ENCODE data around the gene KANK4. TPM values are rescaled to one million over a fixed set of nuclear protein-coding genes. Genes with fewer than 3 reads are reported as not detected.

The KANK4 gene
- total and polyA plus RNA-seq, 2 donors (not counting 1 experiment from before 2014, with no cell fraction given), result not detected

- Histone ChIP-seq H3K9ac (ENCODE audit: low read length) (no peak overlapping the region), H3K27me3 (replicated peaks in 1 of 4; ENCODE audit: control extremely low read depth in 1 of 4, control insufficient read depth in 3 of 4, insufficient read depth in 4 of 4, low read length in 3 of 4) (no peaks in the 10 kb centered on the region), H3K4me3 (ENCODE audit: control extremely low read depth in 1 of 5, extremely low read depth in 1 of 5, insufficient read depth in 1 of 5, low read depth in 2 of 5, low read length in 4 of 5) (no peak overlapping the region), H3K27ac (ENCODE audit: low read length in 2 of 2) (no peak overlapping the region), H2AFZ (ENCODE audit: insufficient read depth, low read depth, low read length, poor library complexity, severe bottlenecking) (no peak overlapping the region), H3K9me3 (ENCODE audit: control extremely low read depth in 1 of 3, control insufficient read depth in 2 of 3, insufficient read depth in 1 of 3, low read length in 2 of 3) (peaks cover 3 to 9% (median 6%) of the 10 kb centered on the region in 3 donors), H3K4me2 (replicated peaks; ENCODE audit: low read depth, low read length, poor library complexity, severe bottlenecking) (no peak overlapping the region), H3K36me3 (replicated peaks in 1 of 2; ENCODE audit: control extremely low read depth in 1 of 2, control insufficient read depth in 1 of 2, extremely low read depth in 1 of 2, insufficient read depth in 2 of 2, low read length in 1 of 2) (no peaks in the 10 kb centered on the region), H3K79me2 (ENCODE audit: control insufficient read depth, insufficient read depth, low read length) (no peaks in the 10 kb centered on the region), H3K4me1 (ENCODE audit: control insufficient read depth in 2 of 2, insufficient read depth in 2 of 2, low read length in 2 of 2) (no peaks in the 10 kb centered on the region), H4K20me1 (ENCODE audit: control insufficient read depth, insufficient read depth, low read length, poor library complexity, severe bottlenecking) (no peaks in the 10 kb centered on the region)
- no peaks in the 10 kb centered on the region for H3K4me1 Mint-ChIP-seq
- H3K27me3 Mint-ChIP-seq, result peaks cover 4% of the 10 kb centered on the region
- H3K27ac Mint-ChIP-seq, result no peak overlapping the region
- ChIA-PET POLR2A (no interaction called here), CTCF (no interaction called here)
- TF ChIP-seq, protein P1, sequence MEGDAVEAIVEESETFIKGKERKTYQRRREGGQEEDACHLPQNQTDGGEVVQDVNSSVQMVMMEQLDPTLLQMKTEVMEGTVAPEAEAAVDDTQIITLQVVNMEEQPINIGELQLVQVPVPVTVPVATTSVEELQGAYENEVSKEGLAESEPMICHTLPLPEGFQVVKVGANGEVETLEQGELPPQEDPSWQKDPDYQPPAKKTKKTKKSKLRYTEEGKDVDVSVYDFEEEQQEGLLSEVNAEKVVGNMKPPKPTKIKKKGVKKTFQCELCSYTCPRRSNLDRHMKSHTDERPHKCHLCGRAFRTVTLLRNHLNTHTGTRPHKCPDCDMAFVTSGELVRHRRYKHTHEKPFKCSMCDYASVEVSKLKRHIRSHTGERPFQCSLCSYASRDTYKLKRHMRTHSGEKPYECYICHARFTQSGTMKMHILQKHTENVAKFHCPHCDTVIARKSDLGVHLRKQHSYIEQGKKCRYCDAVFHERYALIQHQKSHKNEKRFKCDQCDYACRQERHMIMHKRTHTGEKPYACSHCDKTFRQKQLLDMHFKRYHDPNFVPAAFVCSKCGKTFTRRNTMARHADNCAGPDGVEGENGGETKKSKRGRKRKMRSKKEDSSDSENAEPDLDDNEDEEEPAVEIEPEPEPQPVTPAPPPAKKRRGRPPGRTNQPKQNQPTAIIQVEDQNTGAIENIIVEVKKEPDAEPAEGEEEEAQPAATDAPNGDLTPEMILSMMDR (IDR thresholded peaks at IDR 0.05), result no peak
- TF ChIP-seq EZH2 (IDR thresholded peaks at IDR 0.05; ENCODE audit: borderline replicate concordance, insufficient read depth, low read depth, low read length, poor library complexity, severe bottlenecking), result no peak
- DNase-seq, result no peak
- intact Hi-C loops (cut with micrococcal nuclease), result no loop called here
- H3K9me3 Mint-ChIP-seq (ENCODE audit: insufficient read depth), result peaks cover 11% of the 10 kb centered on the region
- WGBS (ENCODE audit: insufficient coverage), result 100% methylated on average over 2 of the region's 5 CpGs
- no peak for ATAC-seq (ENCODE audit: low read depth)
- H3K4me3 Mint-ChIP-seq, result no peak overlapping the region
Observed at GRCh38 chr1:62208087-62208486, 111.1 kb downstream of the KANK4 start.

- H3K27ac ChIP-seq (ENCODE audit: low read length in 2 of 2), result no peak overlapping the region
- Mint-ChIP-seq H3K27me3 (peaks cover 4% of the 10 kb centered on the region), H3K9me3 (ENCODE audit: insufficient read depth) (peaks cover 11% of the 10 kb centered on the region), H3K4me3 (no peak overlapping the region), H3K4me1 (no peaks in the 10 kb centered on the region), H3K27ac (no peak overlapping the region)
- no peaks in the 10 kb centered on the region for H3K79me2 ChIP-seq (ENCODE audit: control insufficient read depth, insufficient read depth, low read length)
- no peaks in the 10 kb centered on the region for H3K36me3 ChIP-seq (replicated peaks in 1 of 2; ENCODE audit: control extremely low read depth in 1 of 2, control insufficient read depth in 1 of 2, extremely low read depth in 1 of 2, insufficient read depth in 2 of 2, low read length in 1 of 2)
- no peaks in the 10 kb centered on the region for H3K27me3 ChIP-seq (replicated peaks in 1 of 4; ENCODE audit: control extremely low read depth in 1 of 4, control insufficient read depth in 3 of 4, insufficient read depth in 4 of 4, low read length in 3 of 4)
- no peak overlapping the region for H3K9ac ChIP-seq (ENCODE audit: low read length)
- no peak for ATAC-seq (ENCODE audit: low read depth)
- H3K4me2 ChIP-seq (replicated peaks; ENCODE audit: low read depth, low read length, poor library complexity, severe bottlenecking), result no peak overlapping the region
- WGBS (ENCODE audit: insufficient coverage), result 100% methylated on average over 1 of the region's 2 CpGs
- POLR2A ChIA-PET, result no interaction called here
- H4K20me1 ChIP-seq (ENCODE audit: control insufficient read depth, insufficient read depth, low read length, poor library complexity, severe bottlenecking), result no peaks in the 10 kb centered on the region
- peaks cover 3 to 9% (median 6%) of the 10 kb centered on the region in 3 donors for H3K9me3 ChIP-seq (ENCODE audit: control extremely low read depth in 1 of 3, control insufficient read depth in 2 of 3, insufficient read depth in 1 of 3, low read length in 2 of 3)
- intact Hi-C loops (cut with micrococcal nuclease), result no loop called here
- CTCF ChIA-PET, result no interaction called here
- H2AFZ ChIP-seq (ENCODE audit: insufficient read depth, low read depth, low read length, poor library complexity, severe bottlenecking), result no peak overlapping the region
- TF ChIP-seq, protein P1 (IDR thresholded peaks at IDR 0.05), result no peak
- TF ChIP-seq EZH2 (IDR thresholded peaks at IDR 0.05; ENCODE audit: borderline replicate concordance, insufficient read depth, low read depth, low read length, poor library complexity, severe bottlenecking), result no peak
- no peaks in the 10 kb centered on the region for H3K4me1 ChIP-seq (ENCODE audit: control insufficient read depth in 2 of 2, insufficient read depth in 2 of 2, low read length in 2 of 2)
- no peak overlapping the region for H3K4me3 ChIP-seq (ENCODE audit: control extremely low read depth in 1 of 5, extremely low read depth in 1 of 5, insufficient read depth in 1 of 5, low read depth in 2 of 5, low read length in 4 of 5)
- no peak for DNase-seq
Observed at GRCh38 chr1:62207187-62207586, 112.0 kb downstream of the KANK4 start.

Data from B cell (primary cell).